ENCODE measurements around the gene CTDNEP1.

GRCh38 chr17:7281074-7281952, 29.8 kb upstream of the CTDNEP1 start, which contains the start of gene SLC2A4:
- TF ChIP-seq CTCF (IDR thresholded peaks at IDR 0.05) (no peak), ZFX (IDR thresholded peaks at IDR 0.05; ENCODE audit: borderline replicate concordance) (no peak)
